ENCODE measurements around the gene TLK1. TPM values are rescaled to one million over a fixed set of nuclear protein-coding genes. Genes with fewer than 3 reads are reported as not detected.

TLK1 gene
- total RNA-seq, 1 donor from 2014 or later, result 50.2 TPM

DNA sequence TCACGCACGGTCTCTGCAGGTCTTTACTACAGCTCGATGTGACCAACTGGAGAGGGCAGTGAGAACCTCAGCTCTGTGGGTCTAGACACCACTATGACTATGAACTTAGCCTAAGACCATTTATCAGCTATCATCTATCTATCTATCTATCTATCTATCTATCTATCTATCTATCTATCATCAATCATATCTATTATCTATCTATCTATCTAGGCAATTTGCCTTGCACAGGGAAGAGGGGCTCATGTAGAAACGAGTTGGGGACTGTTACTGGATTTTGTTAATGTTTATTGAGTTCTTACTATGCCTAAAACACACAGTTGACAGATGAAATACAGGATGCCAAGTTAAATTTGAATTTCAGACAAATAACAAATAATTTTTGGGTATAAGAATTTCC, 41.1 kb upstream of the TLK1 start:
- no peaks in the 10 kb centered on the region for H3K79me2 ChIP-seq (ENCODE audit: insufficient read depth, low read length)
- no peaks in the 10 kb centered on the region for H3K27me3 ChIP-seq (ENCODE audit: insufficient read depth, low read length)
- H3K4me1 Mint-ChIP-seq (ENCODE audit: low read depth, unreplicated experiment), result no peaks in the 10 kb centered on the region
- H3K4me3 Mint-ChIP-seq (ENCODE audit: unreplicated experiment), result no peak overlapping the region
- no peak overlapping the region for H2AFZ ChIP-seq (ENCODE audit: low read depth, low read length)
- no peak overlapping the region for H3K27ac ChIP-seq (ENCODE audit: low read depth, low read length)
- DNase-seq (ENCODE audit: low read depth) (no peak), FAIRE-seq (no peak)
- no peak overlapping the region for H3K27ac Mint-ChIP-seq (ENCODE audit: unreplicated experiment)
- TF ChIP-seq, protein P1, sequence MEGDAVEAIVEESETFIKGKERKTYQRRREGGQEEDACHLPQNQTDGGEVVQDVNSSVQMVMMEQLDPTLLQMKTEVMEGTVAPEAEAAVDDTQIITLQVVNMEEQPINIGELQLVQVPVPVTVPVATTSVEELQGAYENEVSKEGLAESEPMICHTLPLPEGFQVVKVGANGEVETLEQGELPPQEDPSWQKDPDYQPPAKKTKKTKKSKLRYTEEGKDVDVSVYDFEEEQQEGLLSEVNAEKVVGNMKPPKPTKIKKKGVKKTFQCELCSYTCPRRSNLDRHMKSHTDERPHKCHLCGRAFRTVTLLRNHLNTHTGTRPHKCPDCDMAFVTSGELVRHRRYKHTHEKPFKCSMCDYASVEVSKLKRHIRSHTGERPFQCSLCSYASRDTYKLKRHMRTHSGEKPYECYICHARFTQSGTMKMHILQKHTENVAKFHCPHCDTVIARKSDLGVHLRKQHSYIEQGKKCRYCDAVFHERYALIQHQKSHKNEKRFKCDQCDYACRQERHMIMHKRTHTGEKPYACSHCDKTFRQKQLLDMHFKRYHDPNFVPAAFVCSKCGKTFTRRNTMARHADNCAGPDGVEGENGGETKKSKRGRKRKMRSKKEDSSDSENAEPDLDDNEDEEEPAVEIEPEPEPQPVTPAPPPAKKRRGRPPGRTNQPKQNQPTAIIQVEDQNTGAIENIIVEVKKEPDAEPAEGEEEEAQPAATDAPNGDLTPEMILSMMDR (IDR thresholded peaks at IDR 0.05; ENCODE audit: insufficient read depth, low read depth, low read length), result no peak
- TF ChIP-seq EZH2 (IDR thresholded peaks at IDR 0.05; ENCODE audit: insufficient read depth, low read length), result no peak
- no peaks in the 10 kb centered on the region for H3K27me3 Mint-ChIP-seq (ENCODE audit: low read depth, unreplicated experiment)
- no peaks in the 10 kb centered on the region for H3K9me3 ChIP-seq (ENCODE audit: insufficient read depth, low read depth, low read length)
- H3K36me3 ChIP-seq (ENCODE audit: insufficient read depth, low read length), result no peaks in the 10 kb centered on the region
- H3K36me3 Mint-ChIP-seq (ENCODE audit: low read depth, unreplicated experiment), result no peaks in the 10 kb centered on the region
- no peaks in the 10 kb centered on the region for H3K9me3 Mint-ChIP-seq (ENCODE audit: unreplicated experiment)
- H3K4me3 ChIP-seq (ENCODE audit: insufficient read depth, low read depth, low read length), result no peak overlapping the region
- no peaks in the 10 kb centered on the region for H3K4me1 ChIP-seq (ENCODE audit: insufficient read depth, low read length)
- no peak overlapping the region for H3K9ac ChIP-seq (ENCODE audit: low read length)
- H3K4me2 ChIP-seq (ENCODE audit: low read length), result no peak overlapping the region
- H4K20me1 ChIP-seq (ENCODE audit: insufficient read depth, low read length), result no peaks in the 10 kb centered on the region

DNA sequence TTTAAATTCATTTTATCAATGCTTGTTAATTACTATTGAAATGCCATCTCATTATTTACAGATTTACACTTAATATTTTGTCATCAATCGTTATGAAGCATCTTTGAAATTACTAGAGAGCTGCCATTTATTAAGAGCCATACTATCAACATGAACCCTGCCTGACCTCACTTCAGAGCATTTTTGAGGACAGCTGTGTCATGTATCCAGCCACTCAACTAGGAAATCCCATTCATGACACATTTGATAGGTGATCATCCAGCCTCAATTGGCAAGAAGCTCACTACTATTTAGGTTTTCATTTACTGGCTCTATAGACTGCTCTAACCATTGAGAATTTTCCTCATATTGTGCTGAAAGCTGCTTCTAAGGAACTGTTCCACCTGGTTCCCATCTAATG, 40.6 kb upstream of the TLK1 start:
- Histone ChIP-seq H3K4me2 (ENCODE audit: low read length) (no peak overlapping the region), H2AFZ (ENCODE audit: low read depth, low read length) (no peak overlapping the region), H3K27ac (ENCODE audit: low read depth, low read length) (no peak overlapping the region), H3K4me1 (ENCODE audit: insufficient read depth, low read length) (no peaks in the 10 kb centered on the region), H3K9ac (ENCODE audit: low read length) (no peak overlapping the region), H3K79me2 (ENCODE audit: insufficient read depth, low read length) (no peaks in the 10 kb centered on the region), H3K4me3 (ENCODE audit: insufficient read depth, low read depth, low read length) (no peak overlapping the region), H4K20me1 (ENCODE audit: insufficient read depth, low read length) (no peaks in the 10 kb centered on the region), H3K27me3 (ENCODE audit: insufficient read depth, low read length) (no peaks in the 10 kb centered on the region), H3K36me3 (ENCODE audit: insufficient read depth, low read length) (no peaks in the 10 kb centered on the region), H3K9me3 (ENCODE audit: insufficient read depth, low read depth, low read length) (no peaks in the 10 kb centered on the region)
- no peak for DNase-seq (ENCODE audit: low read depth)
- no peak for FAIRE-seq
- Mint-ChIP-seq H3K9me3 (ENCODE audit: unreplicated experiment) (no peaks in the 10 kb centered on the region), H3K27me3 (ENCODE audit: low read depth, unreplicated experiment) (no peaks in the 10 kb centered on the region), H3K4me1 (ENCODE audit: low read depth, unreplicated experiment) (no peaks in the 10 kb centered on the region), H3K4me3 (ENCODE audit: unreplicated experiment) (no peak overlapping the region), H3K36me3 (ENCODE audit: low read depth, unreplicated experiment) (no peaks in the 10 kb centered on the region), H3K27ac (ENCODE audit: unreplicated experiment) (no peak overlapping the region)
- no peak for TF ChIP-seq EZH2 (IDR thresholded peaks at IDR 0.05; ENCODE audit: insufficient read depth, low read length)
- TF ChIP-seq, protein P1 (IDR thresholded peaks at IDR 0.05; ENCODE audit: insufficient read depth, low read depth, low read length), result no peak

GRCh38 chr2:171200469-171200868, 39.8 kb upstream of the TLK1 start:
- no peaks in the 10 kb centered on the region for H3K27me3 Mint-ChIP-seq (ENCODE audit: low read depth, unreplicated experiment)
- H3K36me3 Mint-ChIP-seq (ENCODE audit: low read depth, unreplicated experiment), result no peaks in the 10 kb centered on the region
- Histone ChIP-seq H3K79me2 (ENCODE audit: insufficient read depth, low read length) (no peaks in the 10 kb centered on the region), H3K4me2 (ENCODE audit: low read length) (no peak overlapping the region), H4K20me1 (ENCODE audit: insufficient read depth, low read length) (no peaks in the 10 kb centered on the region), H2AFZ (ENCODE audit: low read depth, low read length) (no peak overlapping the region), H3K36me3 (ENCODE audit: insufficient read depth, low read length) (no peaks in the 10 kb centered on the region), H3K27me3 (ENCODE audit: insufficient read depth, low read length) (no peaks in the 10 kb centered on the region), H3K9ac (ENCODE audit: low read length) (no peak overlapping the region), H3K9me3 (ENCODE audit: insufficient read depth, low read depth, low read length) (no peaks in the 10 kb centered on the region), H3K4me1 (ENCODE audit: insufficient read depth, low read length) (no peaks in the 10 kb centered on the region), H3K27ac (ENCODE audit: low read depth, low read length) (no peak overlapping the region), H3K4me3 (ENCODE audit: insufficient read depth, low read depth, low read length) (no peak overlapping the region)
- H3K4me1 Mint-ChIP-seq (ENCODE audit: low read depth, unreplicated experiment), result no peaks in the 10 kb centered on the region
- no peak overlapping the region for H3K27ac Mint-ChIP-seq (ENCODE audit: unreplicated experiment)
- TF ChIP-seq, protein P1 (IDR thresholded peaks at IDR 0.05; ENCODE audit: insufficient read depth, low read depth, low read length), result no peak
- TF ChIP-seq EZH2 (IDR thresholded peaks at IDR 0.05; ENCODE audit: insufficient read depth, low read length), result no peak
- DNase-seq (ENCODE audit: low read depth), result no peak
- no peak for FAIRE-seq
- no peak overlapping the region for H3K4me3 Mint-ChIP-seq (ENCODE audit: unreplicated experiment)
- H3K9me3 Mint-ChIP-seq (ENCODE audit: unreplicated experiment), result no peaks in the 10 kb centered on the region

Data from astrocyte (in vitro differentiated cells and primary cell).